OCI-LY3 (cell line): Measurements from ENCODE around the gene ARAP1.

Experiments used
- H2AFZ ChIP-seq: fragments of 200-600, 300-600 bp; shearing (Covaris generic); 2 replicates; pipeline ENCODE4 v1.6.0; 2014; ENCODE audit warnings: antibody characterized with exemption, low read depth, low read length
- H3K27ac ChIP-seq: fragments of 200-600, 300-600 bp; sonication (generic); 2 replicates; pipeline ENCODE4 v1.5.1; 2014; ENCODE audit warnings: mild to moderate bottlenecking, low read length, moderate library complexity, mixed read lengths
- H3K27me3 ChIP-seq: fragments of 200-600, 300-600 bp; sonication (generic); 2 replicates; pipeline ENCODE4 v1.6.1; 2014; ENCODE audit warnings: low read depth, low read length, mixed read lengths
- H3K36me3 ChIP-seq: fragments of 200-600, 300-600 bp; sonication (generic); replicated peaks from 2 replicates; pipeline ENCODE3; 2014; ENCODE audit warnings: low read depth, low read length, mixed read lengths
- H3K4me1 ChIP-seq: fragments of 300-600, 200-600 bp; sonication (generic); 2 replicates; pipeline ENCODE4 v1.6.1; 2014; ENCODE audit warnings: low read length, mixed read lengths
- H3K4me2 ChIP-seq: fragments of 200-600, 300-600 bp; sonication (generic); 2 replicates; pipeline ENCODE4 v1.6.1; 2014; ENCODE audit warnings: low read length, mixed read lengths
- H3K4me3 ChIP-seq: fragments of 300-600, 200-600 bp; sonication (generic); 2 replicates; pipeline ENCODE4 v1.5.1; 2014; ENCODE audit warnings: antibody characterized with exemption, mild to moderate bottlenecking, low read length, moderate library complexity
- H3K79me2 ChIP-seq: fragments of 300-600, 200-600 bp; shearing (Covaris generic); 2 replicates; pipeline ENCODE4 v1.6.1; 2014; ENCODE audit warnings: mild to moderate bottlenecking, low read length, mixed read lengths
- H3K9ac ChIP-seq: fragments of 300-600, 200-600 bp; shearing (Covaris generic); 2 replicates; pipeline ENCODE4 v1.6.0; 2014; ENCODE audit warnings: mild to moderate bottlenecking, low read length, moderate library complexity
- H3K9me3 ChIP-seq: fragments of 200-600, 300-600 bp; shearing (Covaris generic); 2 replicates; pipeline ENCODE4 v1.6.1; 2014; ENCODE audit warnings: low read length, mixed read lengths; ENCODE audit not compliant: insufficient read depth
- H4K20me1 ChIP-seq: fragments of 200-600, 300-600 bp; sonication (generic); 2 replicates; pipeline ENCODE4 v1.6.1; 2016; ENCODE audit warnings: low read length, mixed read lengths; ENCODE audit not compliant: insufficient read depth
- CTCF ChIP-seq: fragments of 200-600, 300-600 bp; sonication (generic); IDR thresholded peaks from 2 replicates; pipeline ENCODE4 v1.5.1; 2014; ENCODE audit warnings: antibody characterized with exemption, low read length, low read depth
- EZH2phosphoT487 ChIP-seq: fragments of 200-600 bp; shearing (Covaris generic); IDR thresholded peaks from 2 replicates; pipeline ENCODE4 v1.6.1; 2018; ENCODE audit warnings: antibody characterized with exemption, mixed run types, low read depth

The ARAP1 gene

DNA sequence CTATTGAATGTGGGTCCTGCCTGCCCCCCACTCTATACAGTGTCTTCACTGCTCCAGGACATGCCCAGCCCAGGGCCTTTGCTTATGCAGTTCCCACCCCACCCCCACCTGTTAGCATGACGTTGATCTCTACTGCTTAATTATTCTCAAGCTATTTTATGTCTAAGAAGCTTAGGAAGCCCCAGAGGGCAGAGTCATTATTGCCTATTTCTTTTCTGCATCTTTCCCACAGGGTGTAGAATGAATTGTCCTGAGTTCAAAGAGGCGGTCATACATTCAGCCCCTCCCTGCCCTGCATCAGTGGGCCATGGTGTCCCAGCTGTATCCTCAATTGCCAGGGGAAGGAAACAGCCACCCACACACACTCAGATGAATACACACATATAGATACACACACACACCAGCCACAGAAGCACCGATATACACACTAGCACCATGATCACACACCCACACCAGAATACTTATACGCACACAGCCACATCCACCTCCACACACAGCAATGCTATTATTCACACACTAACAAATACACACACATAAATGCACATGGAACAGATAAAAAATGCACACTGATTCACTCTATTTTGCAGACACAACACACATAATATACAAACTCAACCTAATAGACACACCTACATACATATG lies 79.5 kb downstream of the ARAP1 start:
- no peak overlapping the region for H3K4me3 ChIP-seq
- no peak for TF ChIP-seq CTCF
- TF ChIP-seq EZH2phosphoT487 = no peak
- no peak overlapping the region for H3K4me2 ChIP-seq
- no peaks in the 10 kb centered on the region for H3K9me3 ChIP-seq
- H3K79me2 ChIP-seq = no peaks in the 10 kb centered on the region
- H3K27me3 ChIP-seq = peaks cover 55% of the 10 kb centered on the region
- no peak overlapping the region for H3K9ac ChIP-seq
- H2AFZ ChIP-seq = no peak overlapping the region
- H4K20me1 ChIP-seq = peaks cover 4% of the 10 kb centered on the region; the same call in 1 of the 2 replicates
- H3K27ac ChIP-seq = no peak overlapping the region
- H3K4me1 ChIP-seq = 0 out of 2 replicates have a peak, but pooled peaks cover 2% of the 10 kb centered on the region
- H3K36me3 ChIP-seq = no peaks in the 10 kb centered on the region

DNA sequence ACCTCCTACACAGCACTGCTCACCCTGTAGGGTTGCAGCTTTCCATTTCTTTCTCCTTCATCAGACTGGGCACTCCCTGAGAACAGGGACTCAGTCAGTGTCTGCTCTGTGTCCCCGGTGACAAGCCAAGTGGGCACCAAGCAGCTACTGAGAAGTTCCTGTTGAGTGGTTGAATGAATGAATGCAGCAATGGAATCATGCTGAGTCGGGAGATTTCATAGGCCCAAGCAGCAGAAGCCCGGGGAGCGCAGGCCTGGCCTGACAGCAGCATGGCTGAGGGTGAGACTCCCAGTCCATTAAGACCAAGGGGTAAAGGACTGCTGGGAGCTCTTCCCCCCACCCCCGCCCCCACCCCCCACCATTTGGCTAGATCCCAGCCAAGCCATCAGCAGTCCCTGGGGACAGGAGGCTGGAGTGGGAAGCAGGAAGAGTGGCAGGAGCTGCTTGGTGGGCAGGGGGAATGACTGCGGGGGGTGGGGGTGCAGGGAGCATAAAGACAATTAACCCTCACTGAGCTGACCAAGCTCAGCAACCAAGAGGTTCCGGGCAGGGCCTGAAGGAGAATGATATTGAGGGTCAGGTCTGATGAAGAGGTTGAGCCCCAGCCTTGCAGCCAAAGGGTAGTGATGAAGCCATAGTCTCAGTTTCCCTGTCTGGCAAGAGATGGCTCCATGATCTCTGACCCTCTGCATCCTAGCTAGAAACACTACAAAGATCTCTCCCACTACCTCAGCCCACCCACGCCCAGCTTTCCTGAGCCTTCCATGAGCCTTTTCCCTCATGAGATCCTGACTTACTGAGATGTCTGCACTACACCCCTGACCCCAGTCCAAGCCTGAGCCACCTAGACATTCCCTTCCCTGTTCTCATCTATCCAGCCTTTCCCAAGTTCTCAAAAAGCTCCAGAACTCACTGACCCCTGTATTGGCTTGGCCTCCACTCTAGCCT lies 80.8 kb downstream of the ARAP1 start:
- TF ChIP-seq CTCF = no peak
- no peak for TF ChIP-seq EZH2phosphoT487
- Histone ChIP-seq H3K9ac (no peak overlapping the region), H3K9me3 (peaks cover 7% of the 10 kb centered on the region), H3K4me2 (no peak overlapping the region), H2AFZ (no peak overlapping the region), H4K20me1 (peaks cover 3% of the 10 kb centered on the region; the same call in 1 of the 2 replicates), H3K4me3 (no peak overlapping the region), H3K36me3 (peaks cover 2% of the 10 kb centered on the region), H3K27me3 (peaks cover 52% of the 10 kb centered on the region), H3K27ac (no peak overlapping the region), H3K79me2 (no peaks in the 10 kb centered on the region), H3K4me1 (0 out of 2 replicates have a peak, but pooled peaks cover 2% of the 10 kb centered on the region)

DNA sequence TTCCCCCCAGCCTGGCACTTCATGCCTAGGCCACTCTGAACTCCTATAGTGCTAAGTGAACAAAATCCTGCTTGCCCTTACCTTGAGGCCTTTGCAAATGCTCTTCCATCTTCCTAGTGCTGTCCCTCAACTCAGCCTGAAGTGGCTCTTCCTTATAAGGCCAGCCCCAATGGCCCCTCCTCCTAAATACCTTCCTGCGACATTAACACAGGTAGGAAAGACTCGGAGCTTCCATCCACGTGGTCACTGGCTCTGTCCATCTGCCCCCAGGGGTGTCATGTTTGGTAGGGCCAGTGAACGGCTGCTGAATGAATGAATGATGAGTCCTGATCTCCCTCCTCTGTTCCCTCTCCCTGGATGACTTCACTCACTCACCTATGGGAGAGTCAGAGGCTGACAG lies 82.2 kb downstream of the ARAP1 start:
- Histone ChIP-seq H3K4me2 (no peak overlapping the region), H3K4me1 (0 out of 2 replicates have a peak, but pooled peaks cover 2% of the 10 kb centered on the region), H3K4me3 (no peak overlapping the region), H2AFZ (no peak overlapping the region), H3K9me3 (peaks cover 7% of the 10 kb centered on the region), H3K36me3 (peaks cover 2% of the 10 kb centered on the region), H3K79me2 (no peaks in the 10 kb centered on the region), H3K27me3 (peaks cover 42% of the 10 kb centered on the region), H3K27ac (no peak overlapping the region), H4K20me1 (no peaks in the 10 kb centered on the region), H3K9ac (no peak overlapping the region)
- no peak for TF ChIP-seq EZH2phosphoT487
- TF ChIP-seq CTCF = no peak

GRCh38 chr11:72669527-72669926 lies 82.7 kb downstream of the ARAP1 start:
- Histone ChIP-seq H3K27me3 (peaks cover 39% of the 10 kb centered on the region), H3K36me3 (peaks cover 2% of the 10 kb centered on the region), H3K9me3 (peaks cover 7% of the 10 kb centered on the region), H3K27ac (no peak overlapping the region), H3K4me2 (no peak overlapping the region), H4K20me1 (no peaks in the 10 kb centered on the region), H3K9ac (no peak overlapping the region), H3K4me1 (0 out of 2 replicates have a peak, but pooled peaks cover 2% of the 10 kb centered on the region), H2AFZ (no peak overlapping the region), H3K79me2 (no peaks in the 10 kb centered on the region), H3K4me3 (no peak overlapping the region)
- TF ChIP-seq EZH2phosphoT487 (no peak), CTCF (no peak)
